Mucosa of gallbladder (tissue), 1 donor: ENCODE data around the gene RASL10A. TPM values are rescaled to one million over a fixed set of nuclear protein-coding genes. Genes with fewer than 3 reads are reported as not detected.
"Not testable (repeated sequence)": the region's sequence is repeated elsewhere in the genome, so short reads cannot be mapped to it uniquely, and the experiment has no call there.

ENCODE experiments used
- DNase-seq: peaks from one replicate; pipeline ENCODE4 v3.0.0-alpha.2; 2020; ENCODE audit warnings: low spot score
- total RNA-seq: library from RNA; stranded (reverse); gene quantifications from one replicate; pipeline ENCODE4 v1.2.1, GENCODE V29; 2021
- donor health status: DM: no; HTN: no; CAD: no.

RASL10A gene
- 1.7 TPM for total RNA-seq

DNA sequence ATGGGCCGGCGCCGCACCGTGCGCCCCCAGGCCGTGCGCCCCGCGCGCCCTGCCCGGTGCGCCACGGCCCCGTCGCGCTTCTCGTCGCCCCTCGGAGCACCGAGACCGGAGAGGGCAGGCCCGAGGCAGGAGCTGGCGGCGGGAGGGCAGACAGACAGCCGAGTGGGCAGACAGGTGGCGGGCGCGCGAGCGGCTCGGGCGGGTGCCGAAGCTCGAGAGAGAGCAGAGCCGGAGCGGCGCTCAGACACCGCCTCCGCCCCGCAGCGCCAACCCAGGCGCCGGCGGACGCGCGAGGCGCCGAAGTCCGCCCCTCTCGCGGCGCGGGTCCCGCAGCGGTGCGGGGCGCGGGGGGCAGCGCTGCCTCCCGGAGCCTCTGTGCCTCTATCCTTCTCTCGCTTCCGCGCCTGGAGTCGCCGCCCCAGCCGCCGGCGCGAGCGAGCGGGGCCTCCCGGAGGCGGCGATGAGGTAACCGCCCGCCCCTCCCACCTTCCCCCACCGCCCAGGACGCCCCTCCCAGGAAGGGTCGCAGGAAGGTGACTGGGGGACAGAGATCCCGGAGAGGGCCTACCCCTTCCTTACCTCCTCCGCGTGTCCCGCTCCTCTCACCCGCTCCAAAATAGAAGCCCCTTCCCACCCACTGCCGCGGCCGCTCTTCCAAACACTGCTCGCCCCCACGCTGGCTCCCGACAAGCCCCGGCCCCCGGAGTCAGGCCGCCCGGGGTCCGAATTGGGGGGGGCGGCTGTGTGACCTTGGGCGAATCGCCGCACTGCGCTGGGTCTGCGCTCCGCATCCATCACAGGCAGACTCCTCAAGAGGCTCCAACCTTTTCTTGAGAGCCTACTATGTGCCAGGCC lies at the start of gene RASL10A:
RASL10A (minus strand) TSS at position 412 of the 855 bp plus-strand sequence. CDS start 451 bp downstream, outside the sequence.
- DNase-seq, result no peak

DNA sequence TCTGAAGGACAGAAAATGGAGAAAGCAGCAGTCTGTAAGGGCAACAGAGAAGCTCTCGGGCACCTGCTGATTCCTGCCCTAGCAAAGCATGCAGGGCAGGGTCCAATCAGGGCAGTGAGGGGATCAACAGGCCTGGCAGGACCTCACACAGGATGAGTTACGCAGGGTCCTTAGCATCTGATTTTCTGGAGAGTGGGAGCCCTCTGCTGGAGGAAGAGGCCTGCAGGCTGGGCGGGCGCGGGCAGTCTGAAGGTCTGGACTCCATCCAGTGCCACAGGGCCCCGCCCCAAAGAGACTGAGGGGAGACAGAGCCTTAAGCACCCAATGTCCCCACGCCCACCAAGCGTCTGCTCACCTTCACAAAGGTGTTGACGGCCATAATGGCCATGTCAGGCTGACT lies 44.0 kb upstream of the RASL10A start:
- DNase-seq, result peak; percentile 38

DNA sequence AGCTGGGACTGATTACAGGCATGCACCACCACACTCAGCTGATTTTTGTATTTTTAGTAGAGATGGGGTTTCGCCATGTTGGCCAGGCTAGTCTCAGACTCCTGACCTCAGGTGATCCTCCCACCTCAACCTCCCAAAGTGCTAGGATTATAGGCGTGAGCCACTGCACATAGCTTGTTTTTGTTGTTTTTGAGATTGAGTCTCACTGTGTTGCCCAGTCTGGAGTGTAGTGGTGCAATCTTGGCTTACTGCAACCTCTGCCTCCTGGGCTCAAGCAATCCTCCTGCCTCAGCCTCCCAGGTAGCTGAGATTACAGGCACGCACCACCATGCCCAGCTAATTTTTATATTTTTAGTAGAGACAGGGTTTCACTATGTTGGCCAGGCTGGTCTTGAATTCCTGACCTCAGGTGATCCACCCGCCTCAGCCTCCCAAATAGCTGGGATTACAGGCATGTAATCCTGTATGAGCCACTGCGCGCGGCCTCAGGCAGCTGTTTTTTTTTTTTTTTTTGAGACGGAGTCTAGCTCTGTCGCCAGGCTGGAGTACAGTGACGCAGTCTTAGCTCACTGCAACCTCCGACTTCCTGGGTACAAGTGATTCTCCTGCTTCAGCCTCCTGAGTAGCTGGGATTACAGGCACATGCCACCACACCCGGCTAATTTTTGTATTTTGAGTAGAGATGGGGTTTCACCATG lies 41.8 kb upstream of the RASL10A start:
- not testable (repeated sequence) for DNase-seq

GRCh38 chr22:29353860-29354259 lies 38.4 kb upstream of the RASL10A start:
- no peak for DNase-seq

DNA sequence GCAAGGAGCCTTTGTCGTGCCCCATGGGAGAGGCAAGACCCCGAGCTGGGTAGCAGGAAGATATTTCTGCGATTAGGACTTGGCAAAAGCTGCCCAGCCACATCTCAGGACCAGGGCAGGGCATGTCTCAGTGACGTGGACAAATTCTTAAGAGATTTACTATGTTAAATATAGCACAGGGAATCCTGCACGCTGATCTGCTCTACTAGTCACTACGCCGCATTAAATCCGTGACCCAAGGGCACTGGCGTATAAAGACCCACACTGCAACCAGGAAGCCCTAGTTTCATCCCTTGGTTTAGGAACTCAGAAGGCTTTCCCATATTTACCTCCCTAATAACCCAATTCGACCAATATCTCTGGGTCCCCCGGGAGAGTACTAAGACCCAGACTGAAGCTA lies 37.8 kb upstream of the RASL10A start:
- DNase-seq, result no peak

- DNase-seq, result no peak
These were observed 37.3 kb upstream of the RASL10A start for GRCh38 chr22:29352778-29353177.

DNA sequence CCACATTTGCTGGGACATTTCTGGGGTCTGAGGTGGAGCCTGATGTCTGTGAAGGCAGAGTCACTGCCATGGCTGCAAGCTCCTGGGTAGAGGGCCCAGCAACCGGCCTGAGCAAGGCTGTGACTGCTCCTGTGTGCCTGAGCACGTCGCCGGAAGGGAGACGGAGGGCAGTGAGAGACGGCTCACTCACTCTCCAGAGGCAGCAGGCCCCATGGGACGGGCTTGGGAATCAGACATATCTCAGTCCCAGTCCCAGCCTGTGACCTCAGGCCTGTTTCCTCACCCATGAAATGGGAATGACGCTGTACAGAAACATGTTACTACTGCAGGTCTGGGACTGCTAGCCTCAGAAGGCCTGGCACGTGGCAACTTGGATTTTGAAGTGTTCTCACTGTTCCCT lies 36.4 kb upstream of the RASL10A start:
- DNase-seq, result no peak

GRCh38 chr22:29351042-29351441 lies 35.5 kb upstream of the RASL10A start:
- peak; percentile 34 for DNase-seq

DNA sequence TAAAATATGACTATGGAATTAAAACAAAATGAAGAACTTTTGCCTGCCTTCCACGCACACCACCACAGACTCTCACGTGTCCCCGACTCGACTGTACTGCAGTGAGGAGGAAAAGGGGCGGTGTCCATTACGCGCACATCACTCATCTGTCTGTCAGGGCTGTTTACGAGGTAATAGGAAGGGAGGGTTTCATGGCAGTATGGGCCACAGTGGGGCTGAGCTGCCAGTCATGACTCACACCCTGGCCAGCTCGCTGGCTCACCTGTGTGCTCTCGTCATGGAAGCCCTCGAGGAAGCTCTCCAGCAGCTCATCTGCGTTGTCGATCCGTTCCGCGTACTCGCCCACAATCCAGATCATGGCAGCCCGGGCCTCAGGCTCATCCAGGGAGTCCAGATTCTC lies 33.5 kb upstream of the RASL10A start:
- no peak for DNase-seq

- no peak for DNase-seq
These were observed 32.5 kb upstream of the RASL10A start for GRCh38 chr22:29348041-29348440.

- no peak for DNase-seq
These were observed 31.2 kb upstream of the RASL10A start for GRCh38 chr22:29346659-29347058.

DNA sequence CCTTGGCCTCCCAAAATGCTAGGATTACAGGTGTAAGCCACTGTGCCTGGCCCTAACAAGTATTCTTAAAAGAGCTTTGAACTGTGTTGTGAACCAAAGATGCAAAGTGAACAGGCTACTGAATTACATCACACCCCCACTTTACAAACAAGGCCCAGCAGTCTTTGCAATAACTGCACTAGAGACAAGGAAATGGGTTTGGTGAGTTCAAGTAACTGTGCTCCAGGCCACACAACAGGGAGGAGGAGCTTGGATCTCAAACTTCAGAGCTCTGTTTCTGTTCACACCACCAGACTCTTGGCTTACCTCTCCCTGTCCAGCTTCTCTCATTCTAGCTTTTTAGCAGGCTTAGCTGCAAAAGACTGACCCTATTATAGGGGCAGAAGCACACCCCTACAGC lies 30.4 kb upstream of the RASL10A start:
- no peak for DNase-seq

GRCh38 chr22:29344889-29345288 lies 29.4 kb upstream of the RASL10A start:
- not testable (repeated sequence) for DNase-seq

DNA sequence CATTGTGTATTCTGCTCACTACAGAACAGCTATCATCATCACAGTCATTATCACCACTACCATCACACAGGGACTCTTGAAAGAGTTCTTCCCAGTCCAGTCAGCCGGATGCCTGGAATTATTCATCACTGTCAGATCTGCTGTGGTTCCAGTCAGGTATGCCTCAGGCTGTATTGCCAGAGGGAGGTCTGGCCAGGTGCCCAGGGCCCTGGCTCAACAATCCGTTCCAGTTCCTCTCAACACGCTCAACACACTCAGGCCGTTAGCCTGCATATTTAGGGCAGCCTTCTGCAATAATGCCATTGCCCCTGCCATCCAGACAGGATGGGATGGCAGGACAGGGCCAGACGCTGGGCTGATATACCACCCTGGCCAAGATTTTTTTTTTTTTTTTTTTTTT lies 28.6 kb upstream of the RASL10A start:
- peak; percentile 67 for DNase-seq

- no peak for DNase-seq
These were observed 27.9 kb upstream of the RASL10A start for GRCh38 chr22:29343313-29343805.

DNA sequence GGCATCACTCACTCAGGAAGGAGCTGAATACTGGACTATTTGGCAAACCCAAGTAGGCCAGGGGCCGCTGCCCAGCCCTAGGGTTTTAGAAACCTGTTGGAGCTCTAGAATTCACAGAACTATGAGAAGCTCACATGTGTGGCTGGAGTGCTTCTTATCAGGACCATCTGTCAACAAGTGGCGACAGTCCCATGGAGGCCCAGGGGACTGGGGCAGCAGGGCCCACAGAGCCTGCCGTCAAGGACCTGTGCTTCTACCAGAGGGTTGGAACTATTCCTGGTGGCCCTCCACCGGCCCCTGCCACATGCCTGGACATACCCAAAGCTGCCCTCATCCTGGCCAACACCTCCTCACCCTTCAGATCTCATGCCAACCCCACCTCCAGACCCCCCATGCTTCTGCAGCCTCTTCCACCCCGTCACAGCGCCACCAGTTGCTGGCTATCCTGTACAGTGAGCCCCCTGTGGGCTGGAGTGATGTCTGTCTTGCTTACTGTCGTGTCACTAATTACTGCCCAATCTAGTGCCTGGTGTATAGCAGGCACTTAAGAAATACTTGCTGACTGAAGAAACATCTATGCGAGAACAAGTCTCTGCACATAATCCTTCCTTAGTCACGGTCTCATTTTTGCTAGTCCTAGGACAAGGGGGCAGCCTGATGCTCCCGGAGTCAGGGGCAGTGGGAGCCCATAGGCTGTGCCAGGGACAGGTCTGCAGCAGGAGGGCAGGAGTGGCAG lies 27.2 kb upstream of the RASL10A start:
- DNase-seq, result no peak

GRCh38 chr22:29342177-29342576 lies 26.7 kb upstream of the RASL10A start:
- no peak for DNase-seq

DNA sequence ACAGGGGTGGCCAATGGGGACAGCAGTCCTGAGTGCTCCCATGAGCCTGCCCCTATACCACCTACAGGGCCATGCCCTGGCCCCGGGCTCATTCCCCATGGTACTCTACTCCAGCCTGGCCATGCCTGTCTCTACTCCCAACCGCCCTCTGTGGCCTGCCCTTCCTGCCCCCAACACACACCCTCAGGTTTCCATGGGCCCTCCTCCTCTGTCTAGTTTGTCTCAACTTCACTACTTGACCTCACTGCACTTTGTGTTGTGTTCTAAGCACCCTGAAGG lies 26.3 kb upstream of the RASL10A start:
- no peak for DNase-seq

DNA sequence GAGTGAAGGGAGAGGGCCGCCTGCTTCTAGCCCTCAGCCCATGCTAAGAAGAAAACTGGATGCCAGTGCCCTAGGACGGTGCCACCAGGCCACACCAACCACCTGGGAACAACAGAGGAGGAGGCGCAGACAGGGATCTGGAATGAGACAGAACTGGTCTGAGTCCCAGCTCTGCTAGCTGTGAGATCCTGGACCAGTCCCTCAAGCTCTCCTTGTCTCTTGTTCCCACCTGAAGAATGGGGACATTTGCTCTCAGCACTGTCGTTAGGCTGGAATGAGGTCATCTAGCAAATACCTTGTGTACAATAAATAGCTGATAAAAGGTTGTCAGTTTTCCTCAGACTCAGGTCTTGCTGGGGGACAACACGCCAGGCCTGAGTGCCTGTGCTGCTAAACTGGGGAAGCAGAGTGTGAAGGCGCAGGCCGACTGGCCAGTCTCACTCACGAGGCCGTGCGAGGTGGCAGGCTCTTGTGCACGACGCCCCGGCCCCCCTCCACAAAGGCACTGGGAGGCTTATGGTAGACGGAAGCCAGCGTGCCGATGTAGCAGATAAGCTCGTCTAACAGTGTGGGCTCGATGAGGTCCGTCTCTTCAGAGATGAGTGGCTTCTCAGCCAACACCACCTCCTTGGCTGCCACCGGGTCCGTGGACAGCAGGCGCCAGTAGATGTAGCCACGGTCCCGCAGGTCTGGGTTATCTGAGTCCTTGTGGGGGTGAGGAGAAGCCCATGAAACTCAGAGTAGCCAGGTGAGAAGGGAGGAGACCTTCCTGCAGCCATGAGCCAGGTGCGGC lies 25.8 kb upstream of the RASL10A start:
- no peak for DNase-seq

- DNase-seq, result no peak
These were observed 25.1 kb upstream of the RASL10A start for GRCh38 chr22:29340566-29340965.

- no peak for DNase-seq
These were observed 24.1 kb upstream of the RASL10A start for GRCh38 chr22:29339381-29340235.
